Measurements from ENCODE around the gene GRB2.
"Not testable (repeated sequence)": the region's sequence is repeated elsewhere in the genome, so short reads cannot be mapped to it uniquely, and the experiment has no call there.

Gene GRB2

DNA sequence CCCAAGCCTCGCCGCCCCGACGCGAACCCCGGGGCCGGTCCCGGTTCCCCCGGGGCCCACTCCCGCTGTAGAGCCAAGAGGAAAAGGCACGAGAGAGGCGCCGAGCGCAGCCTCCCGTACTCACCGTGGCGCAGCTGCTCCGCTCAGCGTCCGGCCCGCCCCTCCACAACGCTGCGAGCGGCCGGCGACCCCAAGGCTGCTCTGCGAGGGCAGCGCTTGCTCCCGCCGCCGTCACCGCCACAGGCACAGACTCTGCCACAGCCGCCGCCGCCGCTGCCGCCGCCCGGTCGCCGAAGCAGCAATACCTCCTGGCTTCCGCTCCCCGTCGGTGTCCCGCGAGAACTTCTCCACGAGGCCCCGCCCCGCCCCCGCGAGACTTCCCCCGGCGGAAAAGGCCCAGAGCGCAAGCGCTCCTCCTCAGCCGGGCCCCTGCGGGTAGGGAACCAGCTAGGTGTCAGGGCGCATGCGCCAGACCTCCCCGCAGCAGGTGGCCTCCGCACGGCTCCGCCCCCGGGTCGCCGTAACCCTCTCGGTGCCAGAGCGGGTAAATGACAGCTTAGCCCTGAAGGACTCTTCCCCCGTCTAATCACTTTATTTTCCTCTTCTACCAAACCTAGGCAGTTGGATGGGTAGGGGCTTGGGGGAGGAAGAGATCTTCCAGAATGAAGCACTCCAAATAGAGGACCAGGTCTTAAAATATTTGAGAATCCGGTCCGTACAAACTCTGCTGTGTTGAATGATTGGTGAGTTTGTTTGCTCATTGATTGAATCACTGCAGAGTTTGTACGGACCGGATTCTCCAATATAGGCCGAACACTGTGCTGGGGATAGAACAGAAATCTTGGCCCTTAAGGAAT, at the start of gene GRB2:
Gene GRB2 (minus strand): TSS at position 314 of the 857 bp plus-strand sequence. CDS start 12,050 bp downstream, outside the sequence.
- peak within 1 kb of the TSS; percentile 89 for H3K4me3 ChIP-seq (ENCODE audit: low read depth, low read length)

DNA sequence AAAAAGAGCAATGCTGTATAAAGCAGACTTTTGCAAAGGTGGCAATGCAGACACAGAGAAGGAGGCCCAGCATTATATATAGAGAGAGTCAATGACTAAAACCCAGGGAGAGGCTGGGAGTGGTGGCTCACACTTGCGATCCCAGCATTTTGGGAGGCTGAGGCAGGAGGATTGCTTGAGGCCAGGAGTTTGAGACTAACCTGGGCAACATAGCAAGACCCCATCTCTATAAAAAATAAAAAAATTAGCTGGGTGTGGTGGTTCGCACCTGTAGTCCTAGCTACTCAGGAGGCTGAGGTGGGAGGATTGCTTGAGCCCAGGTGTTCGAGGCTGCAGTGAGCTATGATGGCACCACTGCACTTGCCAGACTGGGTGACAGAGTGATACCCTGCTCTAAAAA, 49.2 kb upstream of the GRB2 start:
- not testable (repeated sequence) for H3K4me3 ChIP-seq (ENCODE audit: low read depth, low read length)

DNA sequence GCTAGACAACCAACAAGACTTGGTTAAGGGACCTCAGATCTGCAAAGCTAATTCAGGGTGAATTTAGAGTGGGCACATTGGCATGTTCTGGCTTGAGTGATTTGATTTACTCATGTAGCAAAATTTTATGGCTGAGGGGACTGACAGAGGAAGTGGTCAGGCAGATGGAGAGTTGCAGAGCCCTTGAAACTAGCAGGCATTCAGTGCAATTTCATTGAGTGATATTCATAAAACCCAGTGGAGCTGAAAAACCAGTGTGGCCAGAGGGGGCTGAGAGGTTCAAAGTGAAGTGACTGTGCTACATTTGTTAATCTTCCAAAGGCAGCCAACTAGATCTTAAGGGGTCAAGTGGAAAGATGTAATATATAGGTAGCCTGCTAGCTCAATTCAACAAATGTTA, 48.7 kb upstream of the GRB2 start:
- no peak overlapping the region for H3K4me3 ChIP-seq (ENCODE audit: low read depth, low read length)

DNA sequence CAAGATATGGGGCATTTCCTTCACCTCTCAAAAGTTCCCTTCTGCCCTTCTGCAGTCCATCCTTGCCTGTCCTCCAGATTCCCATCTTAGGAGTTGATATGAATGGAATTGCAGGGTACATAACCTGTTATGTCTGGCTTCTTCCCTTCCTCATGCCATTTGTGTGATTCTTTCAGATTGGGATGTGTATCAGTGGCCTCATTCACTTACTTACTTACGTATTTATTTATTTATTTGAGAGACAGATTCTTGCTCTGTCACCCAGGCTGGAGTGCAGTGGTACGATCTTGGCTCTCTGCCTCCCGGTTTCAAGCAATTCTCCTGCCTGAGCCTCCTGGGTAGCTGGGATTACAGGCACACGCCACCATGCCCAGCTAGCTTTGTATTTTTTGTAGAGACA, 44.8 kb upstream of the GRB2 start:
- no peak overlapping the region for H3K4me3 ChIP-seq (ENCODE audit: low read depth, low read length)

DNA sequence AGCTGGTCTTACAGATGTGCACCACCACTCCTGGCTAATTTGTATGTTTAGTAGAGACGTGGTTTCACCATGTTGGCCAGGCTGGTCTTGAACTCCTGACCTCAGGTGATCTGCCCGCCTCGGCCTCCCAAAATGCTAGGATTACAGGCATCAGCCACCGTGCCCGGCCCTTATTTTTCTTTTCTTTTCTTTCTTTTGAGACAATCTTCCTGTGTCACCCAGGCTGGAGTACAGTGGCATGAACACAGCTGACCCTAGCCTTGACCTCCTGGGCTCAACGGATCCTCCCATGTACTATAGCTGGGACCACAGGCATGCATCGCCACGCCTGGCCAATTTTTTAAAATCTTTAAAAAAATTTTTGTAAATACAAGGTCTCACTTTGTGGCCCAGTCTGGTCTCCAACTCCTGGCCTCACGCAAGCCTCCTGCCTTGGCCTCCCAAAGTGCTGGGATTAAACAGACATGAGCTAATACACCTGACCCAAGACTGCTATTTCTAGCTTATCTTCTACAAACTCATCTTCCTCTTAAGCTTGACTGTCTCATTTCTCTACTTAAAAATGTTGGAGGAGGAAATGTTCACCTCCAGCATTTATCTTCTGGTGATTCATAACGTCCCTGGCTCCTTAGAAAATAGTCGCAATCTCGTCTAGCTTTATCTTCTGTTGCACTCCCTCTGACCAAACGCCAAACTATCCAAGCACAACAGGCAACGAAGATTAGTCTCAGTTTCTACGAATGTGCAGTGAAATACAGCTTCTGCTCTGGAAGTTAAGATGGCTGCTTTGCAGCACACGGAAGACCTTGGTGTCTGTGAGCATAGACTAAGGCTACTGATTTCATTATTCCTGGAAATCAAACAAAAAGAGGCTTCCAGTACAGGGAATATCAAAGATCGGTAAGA, 42.7 kb upstream of the GRB2 start:
- H3K4me3 ChIP-seq (ENCODE audit: low read depth, low read length): no peak overlapping the region

DNA sequence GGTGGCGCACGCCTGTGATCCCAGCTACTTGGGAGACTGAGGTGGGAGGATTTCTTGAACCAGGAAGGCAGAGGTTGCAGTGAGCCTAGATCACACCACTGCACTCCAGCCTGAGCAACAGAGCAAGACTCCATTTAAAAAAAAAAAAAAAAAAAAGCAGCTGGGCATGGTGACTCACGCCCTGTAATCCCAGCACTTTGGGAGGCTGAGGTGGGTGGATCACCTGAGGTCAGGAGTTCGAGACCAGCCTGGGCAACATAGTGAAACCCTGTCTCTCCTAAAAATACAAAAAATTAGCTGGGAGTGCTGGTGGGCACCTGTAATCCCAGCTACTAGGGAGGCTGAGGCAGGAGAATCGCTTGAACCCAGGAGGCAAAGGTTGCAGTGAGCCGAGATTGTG, 40.4 kb upstream of the GRB2 start:
- not testable (repeated sequence) for H3K4me3 ChIP-seq (ENCODE audit: low read depth, low read length)

DNA sequence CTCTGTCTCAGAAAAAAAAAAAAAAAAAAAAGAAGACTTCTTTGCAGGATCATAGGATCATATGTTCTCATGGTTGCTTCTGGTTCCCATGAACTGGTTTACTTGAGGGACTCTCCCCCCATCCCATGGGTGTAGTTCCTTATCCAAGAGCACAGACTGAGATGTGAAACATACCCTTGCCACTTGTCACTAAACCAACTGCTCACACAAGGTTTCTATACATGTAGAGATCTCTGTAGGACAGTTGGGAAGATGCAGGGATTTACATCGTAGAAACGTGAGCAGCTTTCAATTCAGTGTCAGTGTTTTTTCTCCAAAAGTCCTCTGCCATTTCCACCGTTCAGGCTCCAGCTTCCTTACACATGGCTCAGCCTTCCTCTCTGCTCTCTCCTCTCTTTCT, 39.8 kb upstream of the GRB2 start:
- H3K4me3 ChIP-seq (ENCODE audit: low read depth, low read length): no peak overlapping the region

DNA sequence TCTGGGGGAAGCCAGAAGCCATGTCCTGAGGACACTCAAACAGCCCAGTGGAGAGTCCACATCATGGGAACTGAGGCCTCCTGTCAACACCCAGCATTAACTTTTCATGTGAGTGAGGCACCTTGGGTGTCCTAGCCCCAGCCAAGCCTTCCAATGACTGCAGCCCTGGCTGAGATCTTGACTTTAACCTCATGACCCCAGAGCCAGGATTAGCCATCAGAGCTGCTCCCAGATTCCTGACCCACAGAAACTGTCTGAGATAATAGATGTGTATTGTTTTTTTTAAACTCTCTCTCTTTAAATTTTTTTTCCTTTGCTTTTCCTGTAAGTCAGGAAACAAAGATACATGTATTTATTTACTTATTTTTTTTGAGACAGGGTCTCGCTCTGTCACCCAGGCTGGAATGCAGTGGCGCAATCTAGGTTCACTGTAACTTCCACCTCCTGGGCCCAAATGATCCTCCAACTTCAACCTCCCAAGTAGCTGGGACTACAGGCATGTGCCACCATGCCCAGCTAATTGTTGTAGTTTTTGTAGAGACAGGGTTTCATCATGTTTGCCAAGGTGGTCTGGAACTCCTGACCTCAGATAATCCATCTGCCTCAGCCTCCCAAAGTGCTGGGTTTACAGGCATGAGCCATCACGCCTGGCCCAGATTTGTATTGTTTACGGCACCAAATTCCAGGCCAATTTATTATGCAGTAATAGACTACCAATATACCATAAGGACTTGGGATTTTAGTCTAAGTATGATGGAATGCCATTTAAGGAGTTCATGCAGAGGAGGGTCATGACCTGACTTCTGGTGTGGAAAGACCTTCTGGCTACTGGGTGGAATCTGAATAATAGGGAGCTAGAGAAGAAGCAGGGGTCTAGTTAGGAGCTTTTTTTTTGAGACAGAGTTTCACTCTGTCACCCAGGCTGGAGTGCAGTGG, 37.0 kb upstream of the GRB2 start:
- H3K4me3 ChIP-seq (ENCODE audit: low read depth, low read length): no peak overlapping the region

DNA sequence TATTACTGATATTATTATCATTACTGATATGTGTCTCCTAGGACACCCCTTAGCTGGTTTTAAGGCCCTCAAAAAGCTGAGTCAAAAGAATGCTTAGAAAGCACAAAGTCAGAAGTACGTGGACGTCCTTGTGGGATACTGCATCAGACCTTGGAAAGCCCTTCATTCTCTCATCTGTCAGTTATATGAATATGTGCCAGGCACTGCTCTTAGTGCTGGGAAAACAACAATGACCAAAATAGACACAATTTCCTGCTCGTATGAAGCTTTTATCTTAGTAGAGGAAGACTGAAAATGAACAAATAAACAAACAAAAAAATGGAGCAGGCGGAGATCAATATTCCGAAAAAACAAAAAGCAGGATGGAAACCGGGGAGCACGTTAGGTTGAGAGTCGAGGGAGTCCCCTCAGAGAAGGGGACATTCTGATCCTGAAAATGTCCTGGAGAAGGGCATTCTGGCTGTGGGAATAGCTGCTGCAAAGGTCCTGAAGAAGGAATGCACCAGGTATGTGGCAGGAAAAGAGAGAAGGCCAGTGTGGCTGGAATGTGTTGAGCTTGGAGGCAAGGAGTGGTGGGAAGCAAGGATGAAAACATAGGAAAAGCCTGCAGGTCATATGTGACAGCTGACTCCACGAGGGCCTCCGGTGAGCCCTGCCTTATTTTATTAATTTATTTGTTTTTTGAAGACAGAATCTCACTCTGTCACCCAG, 35.4 kb upstream of the GRB2 start:
- no peak overlapping the region for H3K4me3 ChIP-seq (ENCODE audit: low read depth, low read length)

DNA sequence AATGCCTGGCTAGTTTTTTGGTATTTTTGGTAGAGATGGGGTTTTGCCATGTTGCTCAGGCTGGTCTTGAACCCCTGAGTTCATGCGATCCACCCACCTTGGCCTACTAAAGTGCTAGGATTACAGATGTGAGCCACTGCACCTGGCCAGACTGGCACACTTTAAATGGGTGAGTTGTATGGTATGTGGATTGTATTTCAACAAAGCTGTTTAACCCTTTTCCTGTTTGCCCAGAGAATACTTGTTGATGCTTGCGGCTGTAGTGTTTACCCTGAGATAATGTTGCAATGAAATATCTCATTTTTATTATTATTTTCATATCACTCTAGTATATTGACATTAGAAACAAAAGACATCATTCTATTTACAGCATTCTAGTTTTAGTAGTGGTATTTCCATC, 33.8 kb upstream of the GRB2 start:
- H3K4me3 ChIP-seq (ENCODE audit: low read depth, low read length): no peak overlapping the region

DNA sequence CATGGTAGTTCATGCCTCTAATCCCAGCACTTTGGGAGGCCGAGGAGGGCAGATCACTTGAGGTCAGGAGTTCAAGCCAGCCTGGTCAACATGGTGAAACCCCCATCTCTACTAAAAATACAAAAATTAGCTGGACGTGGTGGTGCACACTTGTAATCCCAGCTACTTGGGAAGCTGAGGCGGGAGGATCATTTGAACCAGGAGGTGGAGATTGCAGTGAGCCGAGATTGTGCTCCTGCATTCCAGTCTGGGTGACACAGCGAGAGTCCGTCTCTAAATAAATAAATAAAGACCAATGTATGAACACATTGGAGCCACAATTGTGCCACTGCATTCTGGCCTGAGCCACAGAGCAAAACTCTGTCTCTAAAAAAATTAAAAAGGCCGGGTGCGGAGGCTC, 31.9 kb upstream of the GRB2 start:
- H3K4me3 ChIP-seq (ENCODE audit: low read depth, low read length): not testable (repeated sequence)

DNA sequence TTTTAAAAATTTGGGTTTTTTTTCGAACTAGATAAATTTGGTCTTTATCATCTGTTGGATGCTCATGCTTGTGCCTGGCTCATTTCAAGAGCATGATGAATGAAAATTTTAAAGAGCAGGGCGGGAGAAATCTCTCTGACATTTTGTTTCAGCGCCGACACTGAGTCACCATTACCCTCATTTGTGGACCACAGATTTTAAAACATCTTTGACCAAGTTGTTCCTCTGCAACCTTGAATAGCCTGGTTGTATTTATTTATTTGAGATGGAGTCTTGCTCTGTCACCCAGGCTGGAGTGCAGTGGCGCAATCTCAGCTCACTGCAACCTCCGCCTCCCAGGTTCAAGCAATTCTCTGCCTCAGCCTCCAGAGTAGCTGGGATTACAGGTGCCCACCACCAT, 29.0 kb upstream of the GRB2 start:
- not testable (repeated sequence) for H3K4me3 ChIP-seq (ENCODE audit: low read depth, low read length)

DNA sequence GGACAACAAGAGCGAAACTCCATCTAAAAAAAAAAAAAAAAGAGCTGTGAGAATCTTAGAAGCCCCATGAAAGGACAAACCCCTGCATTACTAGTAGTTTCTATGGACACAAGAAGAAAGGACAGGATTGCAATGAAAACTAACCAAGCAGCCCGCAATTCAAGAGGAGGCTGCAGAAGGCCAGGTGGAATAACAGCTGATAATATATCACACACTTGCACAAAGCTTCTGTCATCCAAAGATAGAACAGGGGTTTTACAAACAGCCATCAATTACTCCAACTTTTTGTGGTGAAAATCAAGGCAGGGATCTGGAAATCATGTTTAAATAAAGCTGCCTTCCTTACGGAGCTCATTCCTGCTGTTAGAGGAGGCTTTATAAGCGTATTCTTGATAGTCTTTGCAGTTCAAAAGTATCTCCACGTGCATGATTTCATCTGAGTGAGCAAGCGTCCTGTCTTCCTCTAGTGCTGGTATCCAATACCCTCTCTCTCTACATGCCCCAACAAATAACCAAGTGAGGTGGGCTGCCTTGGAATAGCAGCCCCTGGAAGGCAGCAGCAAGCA, 27.8 kb upstream of the GRB2 start:
- no peak overlapping the region for H3K4me3 ChIP-seq (ENCODE audit: low read depth, low read length)

DNA sequence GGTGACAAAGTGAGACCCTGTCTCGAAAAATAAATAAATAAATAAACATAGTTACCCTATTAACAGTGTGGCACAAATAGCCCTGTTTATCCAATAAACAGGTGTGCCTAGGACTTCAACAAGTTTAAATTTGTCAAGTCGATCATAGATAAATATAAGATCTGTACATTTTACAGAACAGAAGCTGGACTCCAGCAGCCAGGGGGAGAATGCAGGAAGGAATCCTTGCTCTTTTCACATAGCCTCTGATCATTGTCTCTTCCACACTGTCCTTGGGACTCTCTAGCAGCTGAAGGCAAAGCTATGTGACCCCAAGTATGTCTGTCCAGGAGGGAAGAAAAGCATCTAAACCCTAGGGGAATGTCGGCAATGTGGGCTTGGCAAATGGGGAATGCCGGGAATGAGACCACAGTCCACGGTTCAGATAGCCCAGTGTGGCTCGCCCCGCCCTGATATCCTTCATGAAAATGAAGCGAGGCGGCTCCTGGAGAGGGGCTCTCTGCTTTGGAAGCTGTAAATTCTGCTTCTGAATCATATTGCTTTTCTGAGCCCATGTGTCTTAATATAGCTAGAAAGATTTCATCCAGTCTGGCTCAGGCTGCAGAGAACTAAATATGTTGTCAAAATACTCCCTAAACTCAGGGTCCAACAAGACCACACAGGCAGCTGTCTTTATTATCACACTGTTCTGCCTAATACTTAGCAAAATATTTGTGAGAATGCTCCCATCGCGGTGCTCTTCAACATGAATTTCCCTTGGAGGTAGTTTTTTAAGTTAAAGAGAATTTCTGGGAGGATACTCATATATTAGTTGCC, 24.9 kb upstream of the GRB2 start:
- H3K4me3 ChIP-seq (ENCODE audit: low read depth, low read length): no peak overlapping the region

DNA sequence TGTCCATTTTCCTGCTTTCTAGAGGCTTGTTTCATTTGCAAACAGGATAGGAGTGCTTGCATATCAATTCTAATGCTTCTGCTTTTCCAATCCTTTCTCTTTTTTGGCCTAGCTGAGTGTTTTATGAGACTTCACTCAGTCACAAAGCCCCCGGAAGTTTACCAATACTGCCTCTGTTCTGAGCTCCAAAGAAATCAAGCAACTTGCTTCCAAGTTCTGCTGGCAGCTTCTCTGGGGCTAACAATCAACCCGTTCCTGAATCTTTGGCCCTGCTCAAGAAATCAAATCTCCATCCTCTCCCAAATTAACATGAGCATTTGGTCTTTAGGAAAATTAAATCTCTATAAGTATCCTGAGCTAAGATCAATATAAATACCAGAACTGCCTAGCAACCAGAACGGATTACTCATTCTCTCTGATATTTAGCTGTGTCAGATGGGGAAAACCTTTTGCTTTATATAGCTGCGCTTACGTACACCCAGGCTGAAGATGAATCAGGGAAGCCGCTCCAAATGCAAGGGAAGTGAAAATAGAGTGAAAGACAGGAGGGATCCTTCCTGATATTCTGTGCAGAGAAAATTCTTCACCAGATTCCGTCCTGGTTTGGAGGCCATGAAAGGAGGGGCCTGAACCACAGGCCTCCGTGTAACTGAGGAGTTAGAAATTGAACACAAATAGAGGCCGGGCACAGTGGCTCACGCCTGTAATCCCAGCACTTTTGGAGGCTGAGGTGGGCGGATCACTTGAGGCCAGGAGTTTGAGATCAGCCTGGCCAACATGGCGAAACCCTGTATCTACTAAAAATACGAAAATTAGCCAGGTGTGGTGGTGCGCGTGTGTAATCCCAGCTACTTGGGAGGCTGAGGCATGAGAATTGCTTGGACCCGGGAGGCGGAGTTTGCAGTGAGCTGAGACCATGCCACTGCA, 23.3 kb upstream of the GRB2 start:
- no peak overlapping the region for H3K4me3 ChIP-seq (ENCODE audit: low read depth, low read length)

DNA sequence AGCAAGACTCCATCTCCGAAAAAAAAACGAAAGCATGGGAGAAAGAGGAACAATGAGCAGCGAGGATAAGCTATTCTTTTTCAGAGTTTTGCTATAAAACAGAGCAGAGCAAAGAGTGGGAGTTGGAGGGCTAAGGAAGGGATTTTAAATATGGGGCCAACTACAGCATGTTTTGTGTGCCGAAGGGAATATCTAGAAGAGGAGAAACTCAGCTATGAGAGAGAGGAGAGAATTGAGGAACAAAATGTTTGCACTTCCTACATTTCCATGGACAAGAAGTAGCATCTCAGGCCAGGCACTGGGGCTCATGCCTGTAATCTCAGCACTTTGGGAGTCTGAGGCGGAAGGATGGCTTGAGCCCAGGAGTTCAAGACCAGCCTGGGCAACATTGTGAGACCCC, 13.1 kb upstream of the GRB2 start:
- no peak overlapping the region for H3K4me3 ChIP-seq (ENCODE audit: low read depth, low read length)

DNA sequence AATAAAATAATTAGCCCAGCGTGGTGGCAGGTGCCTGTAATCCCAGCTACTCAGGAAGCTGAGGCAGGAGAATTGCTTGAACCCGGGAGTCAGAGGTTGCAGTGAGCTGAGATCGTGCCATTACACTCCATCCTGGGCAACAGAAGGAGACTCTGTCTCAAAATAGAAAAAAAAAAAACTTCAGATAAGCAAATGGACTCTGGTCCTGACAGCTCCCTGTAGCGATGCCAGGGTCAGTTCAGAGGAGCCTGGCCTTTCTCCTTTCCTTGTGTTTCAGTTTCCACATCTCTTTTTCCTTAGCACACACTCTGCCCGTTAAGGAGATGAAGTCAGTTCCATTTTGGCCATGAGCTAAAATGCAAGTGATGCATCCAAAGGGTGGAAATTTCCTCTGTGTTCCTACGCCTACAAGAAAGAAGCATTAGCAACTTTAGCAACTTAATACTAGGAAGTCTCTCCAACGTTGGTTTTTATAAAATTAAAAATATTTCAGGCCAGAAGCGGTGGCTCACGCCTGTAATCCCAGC, 11.6 kb upstream of the GRB2 start:
- no peak overlapping the region for H3K4me3 ChIP-seq (ENCODE audit: low read depth, low read length)

DNA sequence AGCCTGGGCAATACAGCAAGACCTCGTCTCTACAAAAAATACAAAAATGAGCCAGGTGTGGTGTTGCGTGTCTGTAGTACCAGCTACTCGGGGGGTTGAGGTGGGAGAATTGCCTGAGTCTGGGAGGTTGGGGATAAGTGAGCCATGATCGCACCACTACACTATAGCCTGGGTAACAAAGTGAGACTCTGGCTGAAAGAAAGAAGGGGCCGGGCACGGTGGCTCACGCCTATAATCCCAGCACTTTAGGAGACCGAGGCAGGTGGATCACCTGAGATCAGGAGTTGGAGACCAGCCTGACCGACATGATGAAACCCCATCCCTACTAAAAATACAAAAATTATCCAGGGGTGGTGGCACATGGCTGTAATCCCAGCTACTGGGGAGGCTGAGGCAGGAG, 10.5 kb upstream of the GRB2 start:
- no peak overlapping the region for H3K4me3 ChIP-seq (ENCODE audit: low read depth, low read length)

Data from iPS-11a (cell line).